Measurements from ENCODE around the gene PRORP.

GRCh38 chr14:35121026-35121886, 1.1 kb upstream of the PRORP start:
- no peak for TF ChIP-seq CTCF (IDR thresholded peaks at IDR 0.05; ENCODE audit: low read length)
- no peak for TF ChIP-seq EZH2 (IDR thresholded peaks at IDR 0.05; ENCODE audit: borderline replicate concordance, low read length)

Measured in OCI-LY1 (cell line).